K562 (cell line): Measurements from ENCODE around the gene RBSN. TPM values are rescaled to one million over a fixed set of nuclear protein-coding genes. Genes with fewer than 3 reads are reported as not detected.

Experiments used
- ATAC-seq: fragments of 200-7000 bp; cut with Tn5 transposase; 3 replicates; pipeline ENCODE4 v1.9.1; 2020; ENCODE audit warnings: moderate library complexity
- BruUV-seq: library from RNA; stranded (reverse); fragments of 400-500 nt; replicated peaks from 2 replicates; lab custom pipeline; 2021; lab: Mats Ljungman, UMichigan
- CTCF ChIA-PET: fragments of 300-600 bp; formaldehyde crosslinking; extraction: SDS; loops from one replicate; lab custom pipeline; 2021; ENCODE audit warnings: low intra/inter-chr PET ratio; lab: Yijun Ruan, JAX
- POLR2A ChIA-PET: fragments of 300-600, 350-650 bp; sonication (Branson Sonifier 250); formaldehyde crosslinking; extraction: SDS; loops from one replicate; lab custom pipeline; 2021; ENCODE audit warnings: antibody characterized with exemption, inconsistent platforms; lab: Yijun Ruan, JAX
- DNase-seq, 4 experiments: peaks; one replicate each; pipeline versions ENCODE4 v3.0.0 to v3.0.0-alpha.2; 2011 to 2018; ENCODE audit warnings: low spot score in 3 of 4, mixed read lengths in 3 of 4; ENCODE audit errors: extremely low read depth in 1 of 4
- FAIRE-seq: peaks from 2 replicates; lab custom pipeline; 2011; peaks lifted over from hg19 to GRCh38; lab: Jason Lieb, UNC
- H2AFZ ChIP-seq: 2 replicates; pipeline ENCODE4 v1.6.0; 2011; ENCODE audit warnings: low read depth, low read length, control low read depth, inconsistent platforms
- H3K27ac ChIP-seq: fragments of 200-600 bp; 3 replicates; pipeline ENCODE4 v1.8.0; 2011; ENCODE audit warnings: low read depth, mild to moderate bottlenecking, control low read depth, inconsistent platforms, low read length, moderate library complexity, mixed read lengths; ENCODE audit errors: extremely low read depth
- H3K27me3 ChIP-seq, 2 experiments: fragments of 300-600 bp in 1 of 2; 2 replicates in 1 of 2; 3 replicates in 1 of 2; pipeline versions ENCODE4 v1.6.0 to v1.8.0; 2011; ENCODE audit warnings: inconsistent platforms in 2 of 2, low read length in 2 of 2, mild to moderate bottlenecking in 1 of 2, mixed read lengths in 1 of 2, moderate library complexity in 1 of 2; ENCODE audit not compliant: control insufficient read depth in 2 of 2, insufficient read depth in 2 of 2
- H3K36me3 ChIP-seq: fragments of 300-600 bp; 3 replicates; pipeline ENCODE4 v1.8.0; 2011; ENCODE audit warnings: mild to moderate bottlenecking, low read length, inconsistent platforms; ENCODE audit not compliant: control insufficient read depth, insufficient read depth
- H3K4me1 ChIP-seq, 2 experiments: fragments of 200-600 bp in 1 of 2; replicated peaks in 1 of 2; 2 replicates in 1 of 2; 3 replicates in 1 of 2; pipeline versions ENCODE4 v1.5.1 to v1.8.0; 2011; ENCODE audit warnings: inconsistent platforms in 2 of 2, low read length in 2 of 2, mild to moderate bottlenecking in 1 of 2, mixed read lengths in 1 of 2, moderate library complexity in 1 of 2; ENCODE audit not compliant: control insufficient read depth in 2 of 2, insufficient read depth in 2 of 2
- H3K4me2 ChIP-seq: 2 replicates; pipeline ENCODE4 v1.6.1; 2011; ENCODE audit warnings: low read length, control low read depth, inconsistent platforms, mixed read lengths; ENCODE audit not compliant: insufficient read depth
- H3K4me3 ChIP-seq: fragments of 200-600 bp; sonication (generic), shearing (Covaris generic); 2 replicates; pipeline ENCODE4 v1.5.1; 2016; ENCODE audit warnings: control low read depth, inconsistent platforms
- H3K79me2 ChIP-seq: fragments of 200-600 bp; 3 replicates; pipeline ENCODE4 v1.8.0; 2011; ENCODE audit warnings: low read length, inconsistent platforms; ENCODE audit not compliant: control insufficient read depth, insufficient read depth
- H3K9ac ChIP-seq, 2 experiments: 2 replicates each; pipeline versions ENCODE4 v1.6.0 to v1.6.1; 2011; ENCODE audit warnings: low read depth in 2 of 2, low read length in 2 of 2, control low read depth in 1 of 2, inconsistent platforms in 1 of 2, mild to moderate bottlenecking in 1 of 2, mixed read lengths in 1 of 2; ENCODE audit not compliant: insufficient read depth in 1 of 2
- H3K9me1 ChIP-seq: one replicate; pipeline ENCODE4 v1.6.0; 2011; ENCODE audit warnings: inconsistent platforms, mild to moderate bottlenecking, low read length, moderate library complexity; ENCODE audit not compliant: control insufficient read depth, insufficient read depth
- H3K9me3 ChIP-seq: replicated peaks from 2 replicates; pipeline ENCODE4 v1.5.1; 2011; ENCODE audit warnings: low read depth, low read length, inconsistent platforms; ENCODE audit not compliant: control insufficient read depth, insufficient read depth
- H4K20me1 ChIP-seq: replicated peaks from 2 replicates; pipeline ENCODE4 v1.6.1; 2011; ENCODE audit warnings: low read length, inconsistent platforms, mixed read lengths; ENCODE audit not compliant: control insufficient read depth, insufficient read depth
- ATF7 ChIP-seq: fragments of 450-650 bp; IDR thresholded peaks from 2 replicates; pipeline ENCODE4 v1.7.1; 2014; ENCODE audit warnings: mild to moderate bottlenecking, moderate library complexity
- CHD1 ChIP-seq: fragments of 200-600 bp; sonication (generic); IDR thresholded peaks from one replicate; pipeline ENCODE4 v1.6.1; 2012; ENCODE audit warnings: mild to moderate bottlenecking, moderate library complexity, low read length, inconsistent platforms
- DACH1 ChIP-seq: fragments of 450-650 bp; IDR thresholded peaks from 2 replicates; pipeline ENCODE4 v1.6.1; 2018; ENCODE audit not compliant: partially characterized antibody
- HEY1 ChIP-seq: fragments of 250-450 bp; sonication (Bioruptor Pico); IDR thresholded peaks from 2 replicates; pipeline ENCODE4 v1.5.0; 2020; ENCODE audit warnings: mild to moderate bottlenecking, moderate library complexity, borderline replicate concordance
- MIER1 ChIP-seq: fragments of 450-650 bp; IDR thresholded peaks from 2 replicates; pipeline ENCODE4 v1.6.1; 2016; ENCODE audit warnings: antibody characterized with exemption, mild to moderate bottlenecking, low read depth
- MXI1 ChIP-seq: IDR thresholded peaks from 2 replicates; pipeline ENCODE4 v1.6.1; 2011; ENCODE audit warnings: low read depth, mild to moderate bottlenecking, improper control_type of control experiment, low read length
- MYBL2 ChIP-seq, 2 experiments: fragments of 450-650 bp in 1 of 2; sonication (generic) in 1 of 2; formaldehyde crosslinking in 1 of 2; IDR thresholded peaks; 2 replicates each; pipeline versions ENCODE4 v1.6.1 to v1.8.1; 2017 to 2022; ENCODE audit warnings: borderline replicate concordance in 1 of 2, inconsistent platforms in 1 of 2, low read depth in 1 of 2, mild to moderate bottlenecking in 1 of 2, missing genetic modification reagents in 1 of 2, moderate library complexity in 1 of 2
- TCF15 ChIP-seq: fragments of 250-450 bp; sonication (Bioruptor Pico); IDR thresholded peaks from 2 replicates; pipeline ENCODE4 v1.8.0; 2022; ENCODE audit warnings: moderate library complexity, mild to moderate bottlenecking, inconsistent platforms
- TSC22D4 ChIP-seq: fragments of 450-650 bp; IDR thresholded peaks from 2 replicates; pipeline ENCODE4 v1.6.1; 2016; ENCODE audit warnings: missing genetic modification characterization, missing biosample characterization, control low read depth
- ZNF175 ChIP-seq: fragments of 200-800 bp; sonication (Bioruptor generic); IDR thresholded peaks from 2 replicates; pipeline ENCODE4 v1.6.1; 2016; ENCODE audit warnings: low read depth, mild to moderate bottlenecking, missing genetic modification characterization, missing compliant biosample characterization
- ZNF274 ChIP-seq: IDR thresholded peaks from 2 replicates; pipeline ENCODE4 v1.6.1; 2011; ENCODE audit warnings: low read depth, mild to moderate bottlenecking, low read length, moderate library complexity, borderline replicate concordance
- WGBS: fragments of 100-300 bp; shearing (Covaris generic); methylation state at CpG from one replicate; pipeline ENCODE4 v1.1.6; 2016; ENCODE audit warnings: low coverage, mixed read lengths; ENCODE audit not compliant: insufficient coverage; ENCODE audit errors: missing lambda C conversion rate; 5-methylcytosine and 5-hydroxymethylcytosine counted together
- in situ Hi-C: fragments of 300-500 bp; cut with MboI; formaldehyde crosslinking; loops from 4 replicates; pipeline ENCODE4 v1.15.0; 2018; ENCODE audit warnings: inconsistent platforms, mixed read lengths
- intact Hi-C: fragments of 100-400 bp; cut with micrococcal nuclease; formaldehyde crosslinking; loops from 2 replicates; pipeline ENCODE4 v1.14.2; 2022
- polyA plus RNA-seq, 8 experiments: library from polyadenylated mRNA; depleted of rRNA in 4 of 8; stranded (reverse) in 5 of 8; unstranded in 3 of 8; fragments of >200 nt; fragmentation: Nextera tagmentation in 2 of 8; fragmentation: Illumina TruSeq in 1 of 8; extraction: Ambion mirVana in 2 of 8; extraction: Trizol in 1 of 8; gene quantifications; 2 replicates each; pipeline versions ENCODE4 v1.2.1 to v1.2.3, GENCODE V29; 2011 to 2014; ENCODE audit warnings: inconsistent platforms in 1 of 8, missing spikeins in 1 of 8
- total RNA-seq, 7 experiments: library from RNA; depleted of rRNA in 6 of 7; stranded (reverse); fragments of >200 nt in 6 of 7; fragmentation: Illumina TruSeq in 2 of 7; extraction: Trizol in 2 of 7; gene quantifications; 2 replicates each; pipeline versions ENCODE4 v1.2.1 to v1.2.3, GENCODE V29; 2011 to 2021; ENCODE audit warnings: low replicate concordance in 1 of 7
- TF ChIP-seq, protein P1 (sequence below): sonication (generic); formaldehyde crosslinking; IDR thresholded peaks from 2 replicates; pipeline ENCODE4 v1.8.0; 2022; ENCODE audit warnings: mild to moderate bottlenecking, missing genetic modification reagents

The RBSN gene
- total and polyA plus RNA-seq, 9 of the 15 experiments (the other 6 are each of a cell fraction or from before 2014, with no cell fraction given) = 2.9 to 19.6 (median 15.0) TPM

GRCh38 chr3:15113471-15113870, 14.5 kb upstream of the RBSN start:
- 7% methylated on average over 6 of the region's 6 CpGs for WGBS
- in situ Hi-C loops = loop anchor here (5.0 to 10.0 kb wide), 2 partner anchors 89 to 271 kb away; no protein-coding TSS in a partner anchor

More at GRCh38 chr3:15113471-15113870, 14.5 kb upstream of the RBSN start:
- no peaks in the 10 kb centered on the region for H3K9me3 ChIP-seq
- H3K36me3 ChIP-seq = no peaks in the 10 kb centered on the region
- no peak overlapping the region for H3K27ac ChIP-seq
- BruUV-seq = no TSS peak
- no peak for DNase-seq
- no peaks in the 10 kb centered on the region for H3K9me1 ChIP-seq
- no peak overlapping the region for H3K9ac ChIP-seq
- CTCF ChIA-PET = no interaction called here
- no peak for ATAC-seq
- FAIRE-seq = no peak
- no peaks in the 10 kb centered on the region for H4K20me1 ChIP-seq
- no peak overlapping the region for H3K4me2 ChIP-seq
- H3K27me3 ChIP-seq = peaks cover 0 to 4% of the 10 kb centered on the region in 2 experiments; a peak in 2 of 5 replicates
- peak overlapping the region; percentile 25; the same call in 1 of the 2 replicates for H2AFZ ChIP-seq
- no peak overlapping the region for H3K4me3 ChIP-seq
- H3K79me2 ChIP-seq = no peaks in the 10 kb centered on the region
- TF ChIP-seq TCF15 (CRISPR knock-in tag) (no peak), DACH1 (no peak), TSC22D4 (tag) (no peak), CHD1 (no peak), HEY1 (CRISPR knock-in tag) (no peak), MYBL2 (IDR thresholded peaks at IDR 0.05; ENCODE audit: low read depth) (no peak), MYBL2 (CRISPR knock-in tag; IDR thresholded peaks at IDR 0.05; ENCODE audit: borderline replicate concordance) (no peak), ATF7 (no peak), MXI1 (no peak), MIER1 (no peak), ZNF274 (no peak), ZNF175 (CRISPR knock-in tag) (no peak)
- TF ChIP-seq, protein P1, sequence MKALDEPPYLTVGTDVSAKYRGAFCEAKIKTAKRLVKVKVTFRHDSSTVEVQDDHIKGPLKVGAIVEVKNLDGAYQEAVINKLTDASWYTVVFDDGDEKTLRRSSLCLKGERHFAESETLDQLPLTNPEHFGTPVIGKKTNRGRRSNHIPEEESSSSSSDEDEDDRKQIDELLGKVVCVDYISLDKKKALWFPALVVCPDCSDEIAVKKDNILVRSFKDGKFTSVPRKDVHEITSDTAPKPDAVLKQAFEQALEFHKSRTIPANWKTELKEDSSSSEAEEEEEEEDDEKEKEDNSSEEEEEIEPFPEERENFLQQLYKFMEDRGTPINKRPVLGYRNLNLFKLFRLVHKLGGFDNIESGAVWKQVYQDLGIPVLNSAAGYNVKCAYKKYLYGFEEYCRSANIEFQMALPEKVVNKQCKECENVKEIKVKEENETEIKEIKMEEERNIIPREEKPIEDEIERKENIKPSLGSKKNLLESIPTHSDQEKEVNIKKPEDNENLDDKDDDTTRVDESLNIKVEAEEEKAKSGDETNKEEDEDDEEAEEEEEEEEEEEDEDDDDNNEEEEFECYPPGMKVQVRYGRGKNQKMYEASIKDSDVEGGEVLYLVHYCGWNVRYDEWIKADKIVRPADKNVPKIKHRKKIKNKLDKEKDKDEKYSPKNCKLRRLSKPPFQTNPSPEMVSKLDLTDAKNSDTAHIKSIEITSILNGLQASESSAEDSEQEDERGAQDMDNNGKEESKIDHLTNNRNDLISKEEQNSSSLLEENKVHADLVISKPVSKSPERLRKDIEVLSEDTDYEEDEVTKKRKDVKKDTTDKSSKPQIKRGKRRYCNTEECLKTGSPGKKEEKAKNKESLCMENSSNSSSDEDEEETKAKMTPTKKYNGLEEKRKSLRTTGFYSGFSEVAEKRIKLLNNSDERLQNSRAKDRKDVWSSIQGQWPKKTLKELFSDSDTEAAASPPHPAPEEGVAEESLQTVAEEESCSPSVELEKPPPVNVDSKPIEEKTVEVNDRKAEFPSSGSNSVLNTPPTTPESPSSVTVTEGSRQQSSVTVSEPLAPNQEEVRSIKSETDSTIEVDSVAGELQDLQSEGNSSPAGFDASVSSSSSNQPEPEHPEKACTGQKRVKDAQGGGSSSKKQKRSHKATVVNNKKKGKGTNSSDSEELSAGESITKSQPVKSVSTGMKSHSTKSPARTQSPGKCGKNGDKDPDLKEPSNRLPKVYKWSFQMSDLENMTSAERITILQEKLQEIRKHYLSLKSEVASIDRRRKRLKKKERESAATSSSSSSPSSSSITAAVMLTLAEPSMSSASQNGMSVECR (CRISPR knock-in tag) = no peak
- peaks cover 1 to 2% of the 10 kb centered on the region in 2 experiments; a peak in 3 of 5 replicates for H3K4me1 ChIP-seq
- intact Hi-C loops = no loop called here
- POLR2A ChIA-PET = interaction anchor here (0.6 to 1.0 kb wide), 4 partner anchors 14 to 115 kb away, joined by 3 to 4 read pairs (median 4); no protein-coding TSS in a partner anchor
